ENCODE measurements around the gene ZFP69.
A peak's percentile ranks its signal among the peaks of the same experiment; 100 is the strongest.

Gene ZFP69

DNA sequence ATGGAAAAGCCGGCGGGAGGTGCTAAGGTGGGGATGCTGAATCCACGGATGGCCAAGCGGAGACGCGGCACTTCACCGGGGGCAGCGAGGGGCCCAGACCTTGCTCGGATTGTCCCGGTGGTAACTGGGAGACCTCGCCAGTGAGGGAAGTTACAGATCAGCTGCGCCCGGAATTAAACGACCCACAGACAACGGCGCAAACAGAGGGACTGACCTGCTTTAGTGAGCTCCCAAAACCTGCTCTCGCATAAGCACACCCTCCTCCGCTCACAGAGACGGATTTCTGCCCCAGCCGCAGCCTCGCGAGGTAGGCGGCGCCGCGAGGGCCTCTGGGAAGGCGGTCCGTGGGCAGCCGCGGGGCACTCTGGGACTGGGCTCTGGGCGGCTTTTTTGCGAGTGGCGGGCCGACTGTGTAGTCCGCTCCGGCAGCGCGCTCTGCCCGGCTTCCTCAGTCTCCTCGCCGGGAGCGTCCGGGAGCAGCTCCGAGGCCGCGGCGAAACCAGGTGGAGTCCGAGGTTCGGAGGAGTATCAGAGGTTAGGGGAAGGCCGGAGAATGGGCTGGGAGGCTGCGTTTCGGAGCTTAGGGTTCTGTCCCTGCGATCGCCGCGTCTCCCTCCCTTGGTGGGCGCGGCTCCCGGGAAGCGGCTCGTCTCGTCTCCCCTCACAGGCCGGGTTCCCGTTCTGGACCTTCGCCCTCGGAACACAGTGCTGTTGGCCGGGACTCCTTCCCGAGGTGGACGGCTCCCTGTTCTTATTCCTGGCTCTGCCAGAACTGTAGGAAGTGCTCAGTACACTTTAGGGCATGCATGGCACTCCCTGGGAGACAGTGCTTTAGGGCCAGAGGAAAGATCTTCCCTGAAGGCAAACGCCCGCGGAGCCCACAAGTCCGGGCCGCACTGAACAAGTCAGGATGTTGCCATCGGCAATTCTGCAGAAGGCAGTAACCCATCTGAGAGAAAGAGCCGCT, 31.6 kb downstream of the ZFP69 start, which contains the start of gene EXO5:
Gene EXO5 (plus strand): TSS at position 393 of the 967 bp plus-strand sequence. CDS start 5,778 bp downstream, outside the sequence.
- peak; percentile 84 for DNase-seq (ENCODE audit: low spot score)

DNA sequence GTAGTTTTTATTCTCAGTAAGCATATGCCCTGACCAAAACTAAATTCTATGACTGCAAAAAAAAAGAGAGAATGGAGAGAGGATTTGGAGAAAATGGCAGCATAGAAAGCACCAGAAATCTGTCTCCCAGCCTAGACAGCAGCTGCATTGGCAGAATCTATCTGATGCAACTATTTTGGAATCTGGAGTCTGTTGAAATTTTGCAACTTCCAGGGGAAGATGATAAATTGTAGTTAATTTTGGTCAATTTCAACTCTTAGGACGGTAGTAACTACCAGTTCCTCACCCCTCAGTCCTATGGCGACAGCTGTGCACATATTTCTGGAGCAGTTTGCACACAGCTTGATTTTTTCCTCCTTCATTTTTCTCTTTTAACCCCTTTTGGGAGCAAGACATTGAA, 42.4 kb downstream of the ZFP69 start:
- no peak for DNase-seq (ENCODE audit: low spot score)

DNA sequence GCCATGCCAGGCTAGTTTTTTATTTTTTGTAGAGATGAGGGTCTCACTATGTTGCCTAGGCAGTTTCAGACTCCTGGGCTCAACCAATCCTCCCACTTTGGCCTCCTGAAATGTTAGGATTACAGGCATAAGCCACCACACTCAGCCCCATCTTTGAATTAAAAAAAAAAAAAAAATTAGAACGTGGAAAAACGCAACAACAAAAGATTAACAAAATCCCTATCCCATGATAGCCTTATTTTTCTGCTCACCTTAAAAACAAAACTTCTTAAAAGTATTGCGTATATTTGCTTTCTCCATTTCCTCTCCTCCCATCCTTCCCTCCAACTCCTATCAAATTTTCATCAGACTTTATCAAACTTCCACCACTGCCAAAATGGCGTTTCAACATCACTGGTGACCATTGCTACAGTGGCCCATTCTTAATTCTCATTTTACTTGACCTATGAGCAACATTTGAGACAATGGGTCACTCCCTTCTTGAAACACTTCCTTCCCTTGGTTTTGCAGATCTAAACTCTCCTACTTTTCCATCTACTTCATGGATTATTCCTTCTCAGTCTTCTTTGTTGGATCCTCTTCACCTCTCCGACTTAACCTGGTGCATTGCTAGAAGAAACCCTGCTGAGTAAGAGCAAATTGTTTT, 53.8 kb downstream of the ZFP69 start:
- DNase-seq (ENCODE audit: low spot score) = peak; percentile 56

DNA sequence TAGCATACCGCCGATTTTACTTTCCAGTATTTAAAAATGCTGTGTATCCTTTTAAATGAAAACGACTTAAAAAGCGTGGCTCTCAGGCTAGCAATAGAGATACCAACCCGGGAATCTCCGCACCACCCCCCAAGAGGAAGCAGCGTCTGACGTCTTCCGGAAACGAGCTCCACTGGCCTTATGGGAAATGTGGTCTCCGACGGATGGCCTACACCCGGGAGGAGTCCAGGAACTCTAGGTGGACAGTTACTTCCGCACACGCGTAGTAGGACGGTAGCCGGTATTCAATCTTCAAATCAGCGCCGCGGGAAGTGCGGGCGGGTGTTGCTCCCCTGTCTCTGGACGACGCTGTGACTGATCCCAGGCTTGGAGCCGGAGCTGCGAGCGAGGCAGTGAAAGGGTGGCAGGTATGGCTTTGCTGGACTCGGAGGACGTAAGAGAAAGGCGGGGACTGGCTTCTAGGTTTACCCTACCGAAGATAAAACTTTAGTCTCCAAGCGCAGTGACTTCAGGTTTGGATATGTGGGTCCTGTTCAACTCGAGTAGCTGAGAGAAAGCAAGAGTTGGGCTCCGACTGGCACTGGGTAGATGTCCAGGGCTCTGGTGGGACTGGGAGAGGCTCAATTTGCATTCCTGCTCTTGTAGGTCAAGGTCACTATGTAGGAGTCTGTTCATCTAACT, 54.4 kb downstream of the ZFP69 start, which contains the start of gene ZNF684:
Gene ZNF684 (plus strand): TSS at position 257 of the 681 bp plus-strand sequence. CDS start 1,530 bp downstream, outside the sequence.
- DNase-seq (ENCODE audit: low spot score) = peak; percentile 99

DNA sequence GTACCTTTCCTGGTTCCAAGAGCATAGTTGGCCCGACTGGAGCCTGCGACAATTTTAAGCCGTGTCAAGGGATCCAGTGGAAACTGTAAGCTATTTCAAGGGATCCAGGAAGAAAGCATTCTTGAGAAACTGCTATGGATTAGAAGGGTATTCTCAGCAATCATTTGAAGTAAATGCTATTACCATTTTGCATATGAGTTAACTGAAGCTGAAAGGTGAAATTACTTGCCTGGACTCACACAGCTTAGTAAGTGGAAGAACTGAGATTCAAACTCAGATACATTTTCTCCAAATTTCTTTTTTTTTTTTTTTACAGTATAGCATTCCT, 54.9 kb downstream of the ZFP69 start:
- no peak for DNase-seq (ENCODE audit: low spot score)

DNA sequence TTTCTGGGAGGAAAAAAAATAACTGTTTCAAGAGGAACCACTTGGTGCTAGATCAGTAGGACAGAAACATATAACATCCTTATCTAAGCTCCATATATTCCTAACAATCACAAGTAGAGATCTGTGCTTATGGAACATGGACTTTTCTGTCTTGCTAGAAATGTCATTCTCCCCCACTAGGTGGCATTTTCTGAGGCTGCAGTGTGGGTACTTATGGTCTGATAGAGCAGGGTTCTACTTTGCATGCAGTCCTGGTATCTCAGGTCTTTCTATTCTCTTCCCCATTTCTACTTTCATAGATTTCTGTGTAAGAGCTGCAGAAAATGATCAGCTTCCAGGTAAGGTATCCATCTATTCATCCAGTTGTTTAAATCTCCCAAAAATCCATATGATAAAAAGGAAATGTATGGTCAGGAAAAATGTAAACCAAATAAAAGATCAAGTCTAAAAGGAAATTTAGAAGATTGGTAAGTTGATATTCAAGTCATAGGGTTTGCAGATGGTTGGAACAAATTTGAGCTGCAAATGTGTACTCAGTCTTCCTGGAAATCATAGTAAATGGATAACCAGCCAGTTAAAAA, 55.8 kb downstream of the ZFP69 start:
- peak; percentile 85 for DNase-seq (ENCODE audit: low spot score)

DNA sequence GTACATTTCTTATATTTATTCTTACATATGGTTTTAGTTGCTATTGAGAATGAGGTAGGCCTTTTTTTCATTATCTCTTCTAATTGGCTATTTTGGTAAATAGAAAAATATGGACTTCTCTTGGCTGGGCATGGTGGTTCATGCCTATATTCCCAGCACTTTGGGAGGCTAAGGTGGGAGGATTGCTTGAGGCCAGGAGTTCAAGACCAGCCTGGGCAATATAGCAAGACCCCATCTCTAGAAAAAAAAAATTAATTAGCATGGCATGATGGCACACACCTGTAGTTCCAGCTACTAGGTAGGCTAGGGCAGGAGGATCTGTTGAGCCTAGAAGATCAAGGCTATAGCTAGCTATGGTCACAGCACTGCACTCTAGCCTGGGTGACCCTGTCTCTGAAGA, 57.5 kb downstream of the ZFP69 start:
- no peak for DNase-seq (ENCODE audit: low spot score)

DNA sequence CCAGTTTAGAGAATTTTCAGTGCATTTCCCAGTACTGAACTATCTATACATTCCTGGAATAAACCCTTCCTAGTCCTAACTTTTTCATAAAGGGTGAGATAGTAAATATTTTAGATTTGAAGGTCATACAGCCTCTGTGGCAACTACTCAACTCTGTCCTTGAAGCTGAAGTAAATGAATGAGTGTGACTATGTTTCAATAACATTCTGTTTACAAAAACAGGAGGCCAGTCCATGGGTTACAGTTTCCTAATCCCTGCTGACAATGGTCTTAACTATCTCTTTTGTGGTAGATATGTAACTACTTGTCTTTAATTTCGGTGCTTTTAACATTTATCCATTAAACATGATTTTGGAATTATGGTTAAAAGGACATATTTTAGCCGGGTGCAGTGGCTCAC, 58.6 kb downstream of the ZFP69 start:
- no peak for DNase-seq (ENCODE audit: low spot score)

DNA sequence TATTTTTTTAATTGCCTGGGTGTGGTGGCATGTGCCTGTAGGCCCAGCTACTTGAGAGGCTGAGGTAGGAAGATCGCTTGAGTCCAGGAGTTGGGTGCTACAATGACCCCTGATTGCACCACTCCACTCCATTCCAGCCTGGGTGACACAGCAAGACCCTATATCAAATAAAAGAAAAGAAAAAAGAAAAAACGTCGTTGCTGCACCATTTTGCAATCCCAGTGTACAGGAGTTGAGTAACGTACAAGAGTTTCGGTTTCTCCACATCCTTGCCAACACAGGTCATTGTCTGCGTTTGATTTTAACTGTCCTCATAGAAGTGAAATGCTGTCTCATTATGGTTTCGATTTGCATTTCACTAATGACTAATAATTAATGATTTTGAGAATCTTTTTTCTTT, 62.2 kb downstream of the ZFP69 start:
- DNase-seq (ENCODE audit: low spot score) = no peak
